Smooth muscle cell (in vitro differentiated cells): ENCODE data around the gene OR56A5. TPM values are rescaled to one million over a fixed set of nuclear protein-coding genes. Genes with fewer than 3 reads are reported as not detected.

Source experiments
- DNase-seq: peaks from one replicate; lab custom pipeline; 2025; ENCODE audit not compliant: unreplicated experiment; lab: John Stamatoyannopoulos, UW
- H2AFZ ChIP-seq: fragments of 200-600 bp; sonication (generic); 2 replicates; pipeline ENCODE4 v1.6.0; 2016; ENCODE audit warnings: antibody characterized with exemption, low read depth, mild to moderate bottlenecking
- H3F3A ChIP-seq: fragments of 200-600 bp; sonication (generic); 2 replicates; pipeline ENCODE4 v1.6.0; 2017; ENCODE audit warnings: antibody characterized with exemption, low read depth
- H3K27ac ChIP-seq: fragments of 200-600 bp; sonication (generic); 2 replicates; pipeline ENCODE4 v1.5.1; 2016; ENCODE audit warnings: low read depth, mild to moderate bottlenecking
- H3K27me3 ChIP-seq: fragments of 200-600 bp; sonication (generic); 2 replicates; pipeline ENCODE4 v1.6.1; 2016; ENCODE audit warnings: low read depth, mild to moderate bottlenecking
- H3K36me3 ChIP-seq: fragments of 200-600 bp; sonication (generic); 2 replicates; pipeline ENCODE4 v1.5.1; 2016; ENCODE audit warnings: low read depth
- H3K4me1 ChIP-seq: fragments of 200-600 bp; sonication (generic); 2 replicates; pipeline ENCODE4 v1.5.1; 2016; ENCODE audit warnings: low read depth
- H3K4me2 ChIP-seq: fragments of 200-600 bp; sonication (generic); 2 replicates; pipeline ENCODE4 v1.6.0; 2016; ENCODE audit warnings: mild to moderate bottlenecking
- H3K4me3 ChIP-seq: fragments of 200-600 bp; sonication (generic); 2 replicates; pipeline ENCODE4 v1.5.1; 2016; ENCODE audit warnings: mild to moderate bottlenecking
- H3K79me2 ChIP-seq: fragments of 200-600 bp; sonication (generic); 2 replicates; pipeline ENCODE4 v1.6.0; 2016; ENCODE audit warnings: low read depth, mild to moderate bottlenecking
- H3K9ac ChIP-seq: fragments of 200-600 bp; sonication (generic); 2 replicates; pipeline ENCODE4 v1.6.0; 2016; ENCODE audit warnings: low read depth
- H3K9me3 ChIP-seq: fragments of 200-600 bp; sonication (generic); replicated peaks from 2 replicates; pipeline ENCODE4 v1.5.1; 2016; ENCODE audit warnings: low read depth
- H4K20me1 ChIP-seq: fragments of 200-600 bp; sonication (generic); 2 replicates; pipeline ENCODE4 v1.6.0; 2016; ENCODE audit warnings: low read depth
- whole genome bisulfite sequencing: methylation state at CpG from one replicate; pipeline ENCODE4 v1.1.7; 2016; ENCODE audit warnings: low lambda C conversion rate; 5-methylcytosine and 5-hydroxymethylcytosine counted together
- polyA plus RNA-seq: library from polyadenylated mRNA; unstranded; fragments of >200 nt; fragmentation: Nextera tagmentation; extraction: Ambion mirVana; gene quantifications from 2 replicates; pipeline ENCODE4 v1.2.1, GENCODE V29; 2016
- total RNA-seq: library from RNA; depleted of rRNA; stranded (reverse); fragments of >200 nt; gene quantifications from 2 replicates; pipeline ENCODE4 v1.2.3, GENCODE V29; 2014
- TF ChIP-seq, protein P1 (sequence below): fragments of 200-600 bp; sonication (generic); IDR thresholded peaks from 2 replicates; pipeline ENCODE4 v1.5.1; 2017; ENCODE audit warnings: borderline replicate concordance, mild to moderate bottlenecking, antibody characterized with exemption; ENCODE audit not compliant: insufficient read depth, poor library complexity, severe bottlenecking

OR56A5 gene, protein sequence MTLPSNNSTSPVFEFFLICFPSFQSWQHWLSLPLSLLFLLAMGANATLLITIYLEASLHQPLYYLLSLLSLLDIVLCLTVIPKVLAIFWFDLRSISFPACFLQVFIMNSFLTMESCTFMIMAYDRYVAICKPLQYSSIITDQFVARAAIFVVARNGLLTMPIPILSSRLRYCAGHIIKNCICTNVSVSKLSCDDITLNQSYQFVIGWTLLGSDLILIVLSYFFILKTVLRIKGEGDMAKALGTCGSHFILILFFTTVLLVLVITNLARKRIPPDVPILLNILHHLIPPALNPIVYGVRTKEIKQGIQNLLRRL
- total RNA-seq (2.2 TPM in 1 of 2 replicates, not detected in the other), polyA plus RNA-seq (not detected in 2 replicates)

DNA sequence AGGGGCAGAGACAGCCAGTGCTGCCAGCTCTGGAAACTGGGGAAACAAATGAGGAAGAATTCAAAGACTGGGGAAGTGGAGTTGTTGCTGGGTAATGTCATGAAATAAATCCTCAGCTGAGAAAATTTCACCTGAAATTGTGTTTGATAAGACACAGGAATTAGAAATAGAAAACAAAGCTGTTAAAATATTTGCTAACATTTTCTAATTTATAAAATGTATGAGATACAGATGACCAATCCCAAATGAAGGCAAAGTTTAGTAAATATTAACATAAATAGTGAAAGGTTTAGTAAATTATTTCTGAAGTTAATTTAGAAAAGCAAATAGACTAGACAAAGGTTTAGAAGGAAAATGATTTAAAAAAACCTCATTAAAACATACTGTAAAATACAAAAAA, at the start of gene OR56A5:
Gene OR56A5 (minus strand): TSS at position 101 of the 400 bp plus-strand sequence. CDS start 0 bp downstream, at position 101.
- H3K79me2 ChIP-seq, result no peaks in the 10 kb centered on the region
- H3K27me3 ChIP-seq, result peaks cover 6% of the 10 kb centered on the region
- H3K4me1 ChIP-seq, result no peaks in the 10 kb centered on the region
- H2AFZ ChIP-seq, result no peak within 1 kb of the TSS
- H3K36me3 ChIP-seq, result no peaks in the 10 kb centered on the region
- no peak within 1 kb of the TSS for H3K27ac ChIP-seq
- no peak within 1 kb of the TSS for H3K9ac ChIP-seq
- H3F3A ChIP-seq, result no peaks in the 10 kb centered on the region
- H4K20me1 ChIP-seq, result no peaks in the 10 kb centered on the region
- DNase-seq, result no peak
- H3K4me3 ChIP-seq, result no peak within 1 kb of the TSS
- H3K4me2 ChIP-seq, result no peak within 1 kb of the TSS
- TF ChIP-seq, protein P1, sequence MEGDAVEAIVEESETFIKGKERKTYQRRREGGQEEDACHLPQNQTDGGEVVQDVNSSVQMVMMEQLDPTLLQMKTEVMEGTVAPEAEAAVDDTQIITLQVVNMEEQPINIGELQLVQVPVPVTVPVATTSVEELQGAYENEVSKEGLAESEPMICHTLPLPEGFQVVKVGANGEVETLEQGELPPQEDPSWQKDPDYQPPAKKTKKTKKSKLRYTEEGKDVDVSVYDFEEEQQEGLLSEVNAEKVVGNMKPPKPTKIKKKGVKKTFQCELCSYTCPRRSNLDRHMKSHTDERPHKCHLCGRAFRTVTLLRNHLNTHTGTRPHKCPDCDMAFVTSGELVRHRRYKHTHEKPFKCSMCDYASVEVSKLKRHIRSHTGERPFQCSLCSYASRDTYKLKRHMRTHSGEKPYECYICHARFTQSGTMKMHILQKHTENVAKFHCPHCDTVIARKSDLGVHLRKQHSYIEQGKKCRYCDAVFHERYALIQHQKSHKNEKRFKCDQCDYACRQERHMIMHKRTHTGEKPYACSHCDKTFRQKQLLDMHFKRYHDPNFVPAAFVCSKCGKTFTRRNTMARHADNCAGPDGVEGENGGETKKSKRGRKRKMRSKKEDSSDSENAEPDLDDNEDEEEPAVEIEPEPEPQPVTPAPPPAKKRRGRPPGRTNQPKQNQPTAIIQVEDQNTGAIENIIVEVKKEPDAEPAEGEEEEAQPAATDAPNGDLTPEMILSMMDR, result no peak
- H3K9me3 ChIP-seq, result no peaks in the 10 kb centered on the region

DNA sequence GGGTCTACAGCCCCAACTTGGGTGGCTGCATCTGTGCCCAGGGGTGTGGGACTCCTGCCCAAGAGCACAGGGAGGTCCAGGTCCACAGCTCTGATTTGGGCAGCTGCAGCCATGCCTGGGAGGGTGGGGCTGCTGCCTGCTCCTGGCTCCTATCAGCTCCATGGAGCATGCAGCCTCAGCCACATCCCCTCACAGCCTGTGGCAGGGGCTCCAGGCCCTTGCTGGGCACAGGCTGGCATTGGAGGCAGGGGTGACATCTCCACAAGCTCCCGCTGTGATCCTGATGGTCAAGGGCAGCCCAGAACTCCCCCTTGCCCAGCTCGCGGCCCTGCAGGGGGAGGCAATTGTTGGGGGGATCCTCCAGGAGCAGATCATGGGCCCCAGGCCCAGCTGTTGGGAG, 44.7 kb upstream of the OR56A5 start:
- Histone ChIP-seq H3K4me1 (no peaks in the 10 kb centered on the region), H3K27me3 (peaks cover 7% of the 10 kb centered on the region), H4K20me1 (no peaks in the 10 kb centered on the region), H3K9me3 (no peaks in the 10 kb centered on the region), H3K9ac (no peak overlapping the region), H3K4me2 (no peak overlapping the region), H3K4me3 (no peak overlapping the region), H2AFZ (no peak overlapping the region), H3K27ac (no peak overlapping the region), H3K79me2 (no peaks in the 10 kb centered on the region), H3F3A (no peaks in the 10 kb centered on the region), H3K36me3 (no peaks in the 10 kb centered on the region)
- WGBS, result 82% methylated on average over 3 of the region's 3 CpGs
- DNase-seq, result no peak
- TF ChIP-seq, protein P1, result no peak

DNA sequence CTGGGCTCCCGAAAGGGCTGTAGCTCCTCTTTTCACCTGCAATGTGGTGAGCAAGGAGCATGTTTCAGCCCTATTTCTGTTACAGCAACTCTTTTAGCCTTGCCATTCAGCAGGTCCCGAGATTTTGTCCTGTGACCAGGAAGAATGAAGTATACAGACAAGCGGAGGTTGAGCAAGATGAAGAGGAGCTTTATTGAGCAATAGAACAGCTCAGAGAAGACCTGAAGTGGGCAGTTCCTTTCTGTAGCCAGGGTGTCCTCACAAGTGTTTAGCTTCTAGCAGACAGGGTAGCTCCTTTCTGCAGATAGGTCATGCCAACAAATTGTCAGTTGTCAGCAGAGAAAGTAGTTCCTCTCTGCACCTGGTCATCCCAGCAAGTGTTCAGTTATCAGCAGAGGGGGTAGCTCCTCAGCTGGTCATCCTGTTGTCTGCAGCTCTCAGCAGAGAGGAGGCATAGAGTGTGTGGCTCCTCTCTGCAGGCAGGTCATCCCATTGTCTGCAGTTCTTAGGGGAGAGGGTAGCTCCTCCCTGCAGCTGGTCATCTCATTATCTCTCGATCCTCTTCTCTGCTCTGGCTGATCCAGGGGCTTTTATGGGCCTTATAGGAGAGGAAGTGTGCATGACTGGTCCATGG, 43.9 kb upstream of the OR56A5 start:
- Histone ChIP-seq H3K79me2 (no peaks in the 10 kb centered on the region), H3K9ac (no peak overlapping the region), H3K27me3 (peaks cover 7% of the 10 kb centered on the region), H2AFZ (no peak overlapping the region), H3K4me3 (no peak overlapping the region), H3K4me1 (no peaks in the 10 kb centered on the region), H4K20me1 (no peaks in the 10 kb centered on the region), H3K36me3 (no peaks in the 10 kb centered on the region), H3K27ac (no peak overlapping the region), H3K9me3 (no peaks in the 10 kb centered on the region), H3F3A (no peaks in the 10 kb centered on the region), H3K4me2 (no peak overlapping the region)
- TF ChIP-seq, protein P1, result no peak
- 83% methylated on average over 4 of the region's 4 CpGs for WGBS
- no peak for DNase-seq
